ENCODE data around the gene PSMB2. TPM values are rescaled to one million over a fixed set of nuclear protein-coding genes. Genes with fewer than 3 reads are reported as not detected.

The PSMB2 gene
- total and polyA plus RNA-seq, 2 of the 8 experiments (the other 6 are each of a cell fraction or from before 2014, with no cell fraction given) = 91.4 to 101 TPM

GRCh38 chr1:35666216-35666615, 24.9 kb upstream of the PSMB2 start:
- Histone ChIP-seq H2BK120ac (replicated peaks; ENCODE audit: low read depth, low read length) (no peak overlapping the region), H3K79me2 (ENCODE audit: control insufficient read depth in 1 of 2, insufficient read depth in 2 of 2, low read length in 2 of 2) (no peaks in the 10 kb centered on the region), H3K27me3 (replicated peaks in 1 of 4; ENCODE audit: control insufficient read depth in 3 of 4, extremely low read depth in 1 of 4, insufficient read depth in 3 of 4, low read length in 3 of 4) (peaks cover 0 to 2% (median 0%) of the 10 kb centered on the region in 4 experiments; a peak in 1 of 7 replicates), H3K23me2 (ENCODE audit: low read depth, low read length) (no peaks in the 10 kb centered on the region; the same call in 1 of the 2 replicates), H3K23ac (ENCODE audit: insufficient read length) (no peak overlapping the region), H4K91ac (replicated peaks; ENCODE audit: insufficient read length, low read length) (no peak overlapping the region), H4K20me1 (replicated peaks in 1 of 2; ENCODE audit: control insufficient read depth in 1 of 2, insufficient read depth in 2 of 2, low read length in 2 of 2) (no peaks in the 10 kb centered on the region), H3K4ac (replicated peaks; ENCODE audit: insufficient read length, low read depth, low read length) (no peak overlapping the region), H3K4me2 (ENCODE audit: insufficient read depth in 1 of 2, low read depth in 2 of 2, low read length in 2 of 2) (no peak overlapping the region), H2AFZ (ENCODE audit: low read length) (no peak overlapping the region), H4K8ac (ENCODE audit: extremely low read depth, insufficient read depth, low read length) (no peak overlapping the region), H2AK5ac (ENCODE audit: low read depth, low read length) (no peak overlapping the region), H2BK5ac (ENCODE audit: low read depth, low read length) (no peak overlapping the region), H3K9ac (replicated peaks in 1 of 4; ENCODE audit: extremely low read depth in 1 of 4, low read depth in 3 of 4, low read length in 3 of 4) (no peak overlapping the region), H3K4me1 (replicated peaks in 1 of 4; ENCODE audit: control insufficient read depth in 3 of 4, insufficient read depth in 4 of 4, low read length in 3 of 4) (peaks cover 0 to 4% (median 2%) of the 10 kb centered on the region in 4 experiments; a peak in 3 of 7 replicates), H3K36me3 (ENCODE audit: control insufficient read depth in 2 of 4, insufficient read depth in 4 of 4, low read length in 3 of 4) (no peaks in the 10 kb centered on the region), H3K18ac (ENCODE audit: extremely low read depth, low read length) (no peak overlapping the region), H3K56ac (replicated peaks; ENCODE audit: insufficient read length, low read depth, low read length) (no peak overlapping the region), H4K5ac (ENCODE audit: insufficient read length, low read depth, low read length) (no peak overlapping the region), H2BK15ac (ENCODE audit: low read length) (no peak overlapping the region), H3K14ac (ENCODE audit: insufficient read length) (no peak overlapping the region), H3K27ac (ENCODE audit: low read depth, low read length) (no peak overlapping the region), H2BK12ac (ENCODE audit: low read depth, low read length) (no peak overlapping the region), H2BK20ac (ENCODE audit: low read length) (no peak overlapping the region), H3K4me3 (ENCODE audit: extremely low read depth in 1 of 4, insufficient read depth in 2 of 4, low read depth in 3 of 4, low read length in 4 of 4) (no peak overlapping the region), H3K9me3 (ENCODE audit: insufficient read depth in 2 of 2, low read depth in 1 of 2, low read length in 1 of 2) (no peaks in the 10 kb centered on the region), H3K79me1 (ENCODE audit: low read depth, low read length) (no peaks in the 10 kb centered on the region)
- TF ChIP-seq EGR1 (IDR thresholded peaks at IDR 0.05; ENCODE audit: borderline replicate concordance, low read depth, low read length) = no peak
- no peak for TF ChIP-seq SIRT6 (IDR thresholded peaks at IDR 0.05; ENCODE audit: low read length)
- no peak for TF ChIP-seq JUND (IDR thresholded peaks at IDR 0.05; ENCODE audit: low read length)
- TF ChIP-seq RNF2 (IDR thresholded peaks at IDR 0.05; ENCODE audit: borderline replicate concordance, low read depth, low read length, missing control alignments, poor library complexity, severe bottlenecking) = no peak
- TF ChIP-seq USF2 (IDR thresholded peaks at IDR 0.05; ENCODE audit: low read length) = no peak
- no peak for TF ChIP-seq YY1 (IDR thresholded peaks at IDR 0.05; ENCODE audit: low read depth, low read length)
- TF ChIP-seq SP1 (IDR thresholded peaks at IDR 0.05; ENCODE audit: low read depth, low read length) = no peak
- no peak for TF ChIP-seq RBBP5 (IDR thresholded peaks at IDR 0.05; ENCODE audit: borderline replicate concordance, low read depth, low read length)
- TF ChIP-seq FOSL1 (IDR thresholded peaks at IDR 0.05; ENCODE audit: insufficient read depth, low read depth, low read length) = no peak
- no peak for TF ChIP-seq BCL11A (IDR thresholded peaks at IDR 0.05; ENCODE audit: low read depth in 2 of 2, low read length in 2 of 2)
- TF ChIP-seq JUN (IDR thresholded peaks at IDR 0.05; ENCODE audit: low read depth, low read length) = no peak
- TF ChIP-seq CHD2 (IDR thresholded peaks at IDR 0.05; ENCODE audit: low read length) = no peak
- TF ChIP-seq TCF12 (IDR thresholded peaks at IDR 0.05; ENCODE audit: low read depth, low read length) = no peak
- no peak for DNase-seq (ENCODE audit: low read depth in 1 of 2, low spot score in 2 of 2)
- CTCF ChIA-PET (ENCODE audit: partially characterized antibody) = interaction anchor here (0.7 to 1.9 kb wide), 7 partner anchors 9 to 619 kb away, joined by 3 to 5 read pairs (median 3); no protein-coding TSS in a partner anchor
- 90% methylated on average over 2 of the region's 2 CpGs; no CpG with 5 or more reads in 1 of the 2 experiments for WGBS, 2 experiments (ENCODE audit: extremely low coverage in 1 of 2, insufficient coverage in 1 of 2, insufficient read length in 1 of 2, insufficient replicate concordance in 2 of 2, low coverage in 1 of 2, low lambda C conversion rate in 2 of 2, missing lambda C conversion rate in 1 of 2)
- POLR2A ChIA-PET (ENCODE audit: partially characterized antibody) = interaction anchor here (0.6 to 2.2 kb wide), 6 partner anchors 9 to 321 kb away, joined by 3 to 8 read pairs (median 4); no protein-coding TSS in a partner anchor
- no peak for FAIRE-seq

Data from H1 (cell line).